Measurements from ENCODE around the gene PPARD. TPM values are rescaled to one million over a fixed set of nuclear protein-coding genes. Genes with fewer than 3 reads are reported as not detected.

Gene PPARD
- polyA plus RNA-seq, 3 donors = 1.2 to 22.0 (median 2.4) TPM

DNA sequence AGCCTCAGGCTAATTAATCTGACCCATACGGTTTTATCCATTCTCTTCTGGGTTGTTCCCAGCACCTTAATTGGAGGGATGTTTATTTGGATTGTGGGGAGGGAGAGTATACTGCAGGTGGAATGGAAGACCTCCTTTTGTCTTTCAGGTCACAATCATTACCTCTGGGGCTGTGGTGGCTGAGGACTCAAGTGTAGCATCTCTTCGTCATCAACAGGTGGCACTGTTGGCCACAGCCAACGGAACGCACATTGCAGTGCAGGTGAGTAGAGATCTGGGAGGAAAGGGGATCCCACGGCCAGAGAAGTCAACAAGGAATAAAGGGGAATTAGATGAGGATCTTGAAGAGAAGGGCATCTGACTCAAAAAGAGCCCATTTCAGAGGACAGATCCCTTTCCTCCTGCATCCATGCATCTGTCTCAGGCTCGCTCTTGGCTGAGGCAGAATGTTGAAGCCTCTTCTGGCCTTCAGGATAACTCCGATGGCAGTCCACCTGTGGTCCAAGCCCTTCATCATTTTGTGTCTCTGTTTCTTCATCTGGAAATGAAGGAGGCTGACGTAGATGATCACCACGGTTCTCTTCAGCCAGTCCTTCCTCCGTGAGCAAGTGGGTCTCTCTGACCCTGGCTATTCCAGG, 47.9 kb upstream of the PPARD start:
- intact Hi-C loops (cut with micrococcal nuclease) = loop anchor here (5.0 to 10.0 kb wide), 2 partner anchors 33 to 440 kb away; partner anchors contain the start of gene ARMC12 (in 1 of the 2)
- Histone ChIP-seq H3K36me3 (replicated peaks in 1 of 2; ENCODE audit: control insufficient read depth in 1 of 2, insufficient read depth in 2 of 2, low read length in 2 of 2) (peaks cover 58 to 70% of the 10 kb centered on the region in 2 donors), H3K9me3 (replicated peaks in 1 of 2; ENCODE audit: control insufficient read depth in 1 of 2, insufficient read depth in 1 of 2, low read length in 2 of 2) (no peaks in the 10 kb centered on the region), H3K27ac (ENCODE audit: low read depth in 1 of 2, low read length in 2 of 2) (no peak overlapping the region), H3K4me1 (ENCODE audit: control insufficient read depth in 1 of 2, insufficient read depth in 2 of 2, low read length in 2 of 2) (peaks cover 29 to 32% of the 10 kb centered on the region in 2 donors), H3K9ac (ENCODE audit: insufficient read depth, low read length, poor library complexity, severe bottlenecking) (no peak overlapping the region), H3K4me3 (replicated peaks in 1 of 3; ENCODE audit: low read depth in 2 of 3, low read length in 3 of 3) (no peak overlapping the region), H3K4me2 (replicated peaks; ENCODE audit: extremely low read depth, low read length, poor library complexity, severe bottlenecking) (no peak overlapping the region), H2AFZ (ENCODE audit: insufficient read depth, low read depth, low read length, poor library complexity, severe bottlenecking) (no peak overlapping the region), H3K79me2 (ENCODE audit: insufficient read depth, low read length) (peaks cover 23% of the 10 kb centered on the region), H4K20me1 (ENCODE audit: insufficient read depth, low read length) (no peaks in the 10 kb centered on the region), H3K27me3 (ENCODE audit: control insufficient read depth in 2 of 2, insufficient read depth in 2 of 2, low read length in 2 of 2) (no peaks in the 10 kb centered on the region)
- H3K36me3 Mint-ChIP-seq = peaks cover 62 to 76% of the 10 kb centered on the region in 2 donors
- H3K9me3 Mint-ChIP-seq = no peaks in the 10 kb centered on the region
- H3K4me3 Mint-ChIP-seq = no peak overlapping the region
- no peak overlapping the region for H3K27ac Mint-ChIP-seq
- TF ChIP-seq, protein P1, sequence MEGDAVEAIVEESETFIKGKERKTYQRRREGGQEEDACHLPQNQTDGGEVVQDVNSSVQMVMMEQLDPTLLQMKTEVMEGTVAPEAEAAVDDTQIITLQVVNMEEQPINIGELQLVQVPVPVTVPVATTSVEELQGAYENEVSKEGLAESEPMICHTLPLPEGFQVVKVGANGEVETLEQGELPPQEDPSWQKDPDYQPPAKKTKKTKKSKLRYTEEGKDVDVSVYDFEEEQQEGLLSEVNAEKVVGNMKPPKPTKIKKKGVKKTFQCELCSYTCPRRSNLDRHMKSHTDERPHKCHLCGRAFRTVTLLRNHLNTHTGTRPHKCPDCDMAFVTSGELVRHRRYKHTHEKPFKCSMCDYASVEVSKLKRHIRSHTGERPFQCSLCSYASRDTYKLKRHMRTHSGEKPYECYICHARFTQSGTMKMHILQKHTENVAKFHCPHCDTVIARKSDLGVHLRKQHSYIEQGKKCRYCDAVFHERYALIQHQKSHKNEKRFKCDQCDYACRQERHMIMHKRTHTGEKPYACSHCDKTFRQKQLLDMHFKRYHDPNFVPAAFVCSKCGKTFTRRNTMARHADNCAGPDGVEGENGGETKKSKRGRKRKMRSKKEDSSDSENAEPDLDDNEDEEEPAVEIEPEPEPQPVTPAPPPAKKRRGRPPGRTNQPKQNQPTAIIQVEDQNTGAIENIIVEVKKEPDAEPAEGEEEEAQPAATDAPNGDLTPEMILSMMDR (IDR thresholded peaks at IDR 0.05) = peak; percentile 74
- WGBS (ENCODE audit: insufficient coverage) = 68% methylated on average over 6 of the region's 10 CpGs
- H3K4me1 Mint-ChIP-seq = peaks cover 26% of the 10 kb centered on the region
- H3K27me3 Mint-ChIP-seq (ENCODE audit: low read depth in 3 of 3) = peaks cover 0 to 2% (median 0%) of the 10 kb centered on the region in 3 donors
- DNase-seq = peak in 2 of 3 donors; percentile 23 to 42

DNA sequence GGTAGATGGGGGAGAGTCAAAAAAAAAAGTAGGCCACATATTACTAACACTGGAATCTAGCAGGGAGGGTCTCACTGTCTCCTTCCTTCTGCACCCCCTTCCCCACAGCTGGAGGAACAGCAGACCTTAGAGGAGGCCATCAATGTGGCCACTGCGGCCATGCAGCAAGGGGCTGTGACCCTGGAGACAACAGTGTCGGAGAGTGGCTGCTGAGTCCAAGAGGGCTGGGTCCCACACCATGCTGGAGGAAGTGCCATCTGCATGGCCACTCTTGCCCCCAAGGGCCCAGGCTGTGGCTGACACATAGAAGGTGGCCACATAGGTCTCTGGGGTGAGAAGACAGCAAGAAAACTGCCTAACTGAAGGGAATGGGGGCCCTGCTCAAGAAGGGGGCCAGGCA, 47.3 kb upstream of the PPARD start:
- TF ChIP-seq, protein P1 (IDR thresholded peaks at IDR 0.05) = no peak
- Mint-ChIP-seq H3K4me3 (no peak overlapping the region), H3K36me3 (peaks cover 57 to 71% of the 10 kb centered on the region in 2 donors), H3K9me3 (no peaks in the 10 kb centered on the region), H3K4me1 (peaks cover 32% of the 10 kb centered on the region), H3K27me3 (ENCODE audit: low read depth in 3 of 3) (peaks cover 0 to 2% (median 0%) of the 10 kb centered on the region in 3 donors), H3K27ac (peak overlapping the region in 1 of 7 donors; percentile 43)
- Histone ChIP-seq H3K4me2 (replicated peaks; ENCODE audit: extremely low read depth, low read length, poor library complexity, severe bottlenecking) (no peak overlapping the region), H3K9me3 (replicated peaks in 1 of 2; ENCODE audit: control insufficient read depth in 1 of 2, insufficient read depth in 1 of 2, low read length in 2 of 2) (no peaks in the 10 kb centered on the region), H3K27me3 (ENCODE audit: control insufficient read depth in 2 of 2, insufficient read depth in 2 of 2, low read length in 2 of 2) (no peaks in the 10 kb centered on the region), H3K79me2 (ENCODE audit: insufficient read depth, low read length) (peaks cover 29% of the 10 kb centered on the region), H2AFZ (ENCODE audit: insufficient read depth, low read depth, low read length, poor library complexity, severe bottlenecking) (no peak overlapping the region), H3K4me1 (ENCODE audit: control insufficient read depth in 1 of 2, insufficient read depth in 2 of 2, low read length in 2 of 2) (peaks cover 35 to 38% of the 10 kb centered on the region in 2 donors), H3K9ac (ENCODE audit: insufficient read depth, low read length, poor library complexity, severe bottlenecking) (no peak overlapping the region), H3K36me3 (replicated peaks in 1 of 2; ENCODE audit: control insufficient read depth in 1 of 2, insufficient read depth in 2 of 2, low read length in 2 of 2) (peaks cover 52 to 64% of the 10 kb centered on the region in 2 donors), H3K4me3 (replicated peaks in 1 of 3; ENCODE audit: low read depth in 2 of 3, low read length in 3 of 3) (no peak overlapping the region), H4K20me1 (ENCODE audit: insufficient read depth, low read length) (no peaks in the 10 kb centered on the region), H3K27ac (ENCODE audit: low read depth in 1 of 2, low read length in 2 of 2) (no peak overlapping the region)
- no peak for DNase-seq
- intact Hi-C loops (cut with micrococcal nuclease) = loop anchor here (5.0 to 10.0 kb wide), 3 partner anchors 152 to 440 kb away; partner anchors contain the start of genes RPL10A (in 2 of the 2) and ARMC12 (in 1 of the 2)
- 100% methylated on average over 2 of the region's 2 CpGs for WGBS (ENCODE audit: insufficient coverage)
